ENCODE data around the gene EIF3I. TPM values are rescaled to one million over a fixed set of nuclear protein-coding genes. Genes with fewer than 3 reads are reported as not detected.

The EIF3I gene
- total and polyA plus RNA-seq, 10 of the 15 experiments (the other 5 are each of a cell fraction or from before 2014, with no cell fraction given): 208 to 606 (median 352) TPM

DNA sequence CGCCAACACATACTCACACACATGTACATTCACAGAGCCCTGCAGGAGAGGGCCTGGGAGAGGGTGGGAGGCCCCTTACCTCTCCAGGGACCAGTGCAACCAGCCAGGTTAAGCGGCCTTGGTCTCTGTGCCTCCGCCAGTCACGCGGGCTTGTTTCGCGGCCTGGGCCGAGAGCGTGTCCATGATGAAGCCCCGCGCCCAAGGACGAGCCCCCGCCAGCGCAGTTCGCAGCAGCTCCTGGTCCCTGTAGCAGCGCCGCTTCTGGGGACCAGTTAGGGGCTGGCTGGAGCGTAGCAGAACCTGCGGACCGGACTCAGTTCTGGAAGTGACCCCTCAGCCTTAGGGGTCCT, 17.6 kb downstream of the EIF3I start:
- no peaks in the 10 kb centered on the region for H3K9me3 ChIP-seq (replicated peaks; ENCODE audit: control insufficient read depth, insufficient read depth, low read length)
- no peak overlapping the region for H3K4me2 ChIP-seq (ENCODE audit: control insufficient read depth, insufficient read depth)
- FAIRE-seq (no peak), DNase-seq (ENCODE audit: low read depth, low spot score) (no peak), ATAC-seq (no peak)
- no peak overlapping the region; the same call in 1 of the 2 replicates for H3K9ac ChIP-seq (ENCODE audit: control insufficient read depth, insufficient read depth, low read length)
- no peaks in the 10 kb centered on the region for H3K36me3 ChIP-seq (ENCODE audit: control insufficient read depth in 2 of 2, insufficient read depth in 2 of 2, low read length in 1 of 2)
- ChIA-PET RAD21 (ENCODE audit: unreplicated experiment) (interaction anchor here (1.4 to 3.8 kb wide), 5 partner anchors 15 to 133 kb away, joined by 3 to 34 read pairs (median 10); partner anchors contain the start of gene HDAC1), SMC1A (ENCODE audit: uncharacterized antibody, unreplicated experiment) (interaction anchor here (1.1 to 5.2 kb wide), 11 partner anchors 9 to 166 kb away, joined by 3 to 37 read pairs (median 7); partner anchors contain the start of genes BSDC1 and TMEM39B), POLR2A (interaction anchor here (0.8 to 2.0 kb wide), 3 partner anchors 10 to 155 kb away, joined by 3 to 6 read pairs (median 5); partner anchors contain the start of gene BSDC1), CTCF (interaction anchor here (0.6 to 6.0 kb wide), 15 partner anchors 9 to 161 kb away, joined by 3 to 50 read pairs (median 6); partner anchors contain the start of genes EIF3I, FAM167B, KPNA6 and LCK)
- no peak overlapping the region for H3K27ac ChIP-seq (ENCODE audit: control insufficient read depth, insufficient read depth)
- peak overlapping the region; percentile 89 for H2AFZ ChIP-seq (ENCODE audit: control insufficient read depth, low read depth, low read length)
- intact Hi-C loops (cut with micrococcal nuclease; ENCODE audit: unreplicated experiment) (no loop called here), in situ Hi-C loops (cut with MboI) (no loop called here)
- TF ChIP-seq STAT1 (conservative IDR thresholded peaks at IDR 0.05) (no peak), ZNF24 (IDR thresholded peaks at IDR 0.05) (no peak)
- WGBS (ENCODE audit: insufficient coverage, insufficient replicate concordance, low lambda C conversion rate, missing lambda C conversion rate): 93% methylated on average over 14 of the region's 20 CpGs
- H3K79me2 ChIP-seq (ENCODE audit: control insufficient read depth, insufficient read depth, low read length): no peaks in the 10 kb centered on the region
- H3K27me3 ChIP-seq (replicated peaks in 1 of 2; ENCODE audit: control insufficient read depth in 2 of 2, insufficient read depth in 2 of 2, low read length in 1 of 2): no peaks in the 10 kb centered on the region
- peaks cover 21% of the 10 kb centered on the region for H3K4me1 ChIP-seq (ENCODE audit: control insufficient read depth, insufficient read depth, low read length)
- no TSS peak for BruUV-seq (replicated peaks)
- H4K20me1 ChIP-seq (ENCODE audit: control insufficient read depth, insufficient read depth): no peaks in the 10 kb centered on the region
- no peak overlapping the region for H3K4me3 ChIP-seq

DNA sequence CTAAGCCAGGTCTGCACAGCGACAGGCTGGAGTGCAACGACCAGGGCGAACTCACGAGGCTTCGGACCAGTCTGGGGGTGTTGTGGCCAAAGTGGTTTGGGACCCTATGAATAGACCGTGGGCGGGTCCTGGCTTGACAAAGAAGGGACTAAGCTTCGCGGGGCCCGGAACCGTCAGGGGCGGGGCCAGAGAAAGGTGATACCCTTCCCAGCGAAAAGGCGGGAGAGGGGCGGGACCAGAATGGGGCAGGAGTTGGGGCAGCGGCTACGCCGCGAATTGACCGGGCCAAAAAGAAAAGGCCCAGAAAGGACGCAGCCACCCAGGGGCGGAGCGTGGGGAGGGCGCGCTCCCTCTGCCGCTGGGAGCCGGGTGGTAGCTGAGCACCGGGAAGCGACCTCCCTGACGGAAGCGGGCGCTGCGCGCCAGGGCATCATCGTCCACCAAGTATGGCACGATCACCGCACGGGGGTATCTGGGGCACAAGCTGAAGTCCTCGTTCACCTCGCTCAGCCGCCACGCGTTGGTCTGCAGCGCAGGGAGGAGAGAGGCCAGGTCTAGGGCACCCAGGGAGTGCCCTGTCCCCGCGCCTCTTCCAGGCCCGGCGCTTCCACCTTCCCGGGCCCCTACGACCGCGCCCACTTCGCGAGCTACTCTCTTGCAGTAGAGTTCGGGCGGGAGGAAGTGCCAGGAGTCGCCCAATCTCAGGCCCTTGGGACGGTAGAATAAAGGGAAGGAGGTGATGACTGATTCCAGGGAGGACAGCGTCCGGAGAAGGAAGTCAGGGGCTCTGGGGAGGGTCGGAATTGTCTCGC, 18.1 kb downstream of the EIF3I start:
- Histone ChIP-seq H2AFZ (ENCODE audit: control insufficient read depth, low read depth, low read length) (peak overlapping the region; percentile 89), H4K20me1 (ENCODE audit: control insufficient read depth, insufficient read depth) (no peaks in the 10 kb centered on the region), H3K27ac (ENCODE audit: control insufficient read depth, insufficient read depth) (peak overlapping the region; percentile 13; the same call in 1 of the 2 replicates), H3K4me2 (ENCODE audit: control insufficient read depth, insufficient read depth) (peak overlapping the region; percentile 84), H3K4me1 (ENCODE audit: control insufficient read depth, insufficient read depth, low read length) (peaks cover 21% of the 10 kb centered on the region), H3K9me3 (replicated peaks; ENCODE audit: control insufficient read depth, insufficient read depth, low read length) (no peaks in the 10 kb centered on the region), H3K9ac (ENCODE audit: control insufficient read depth, insufficient read depth, low read length) (peak overlapping the region; percentile 58), H3K27me3 (replicated peaks in 1 of 2; ENCODE audit: control insufficient read depth in 2 of 2, insufficient read depth in 2 of 2, low read length in 1 of 2) (no peaks in the 10 kb centered on the region), H3K4me3 (peak overlapping the region; percentile 72), H3K36me3 (ENCODE audit: control insufficient read depth in 2 of 2, insufficient read depth in 2 of 2, low read length in 1 of 2) (no peaks in the 10 kb centered on the region), H3K79me2 (ENCODE audit: control insufficient read depth, insufficient read depth, low read length) (no peaks in the 10 kb centered on the region)
- FAIRE-seq (no peak), ATAC-seq (peak; percentile 81), DNase-seq (ENCODE audit: low read depth, low spot score) (no peak)
- CTCF ChIA-PET: interaction anchor here (0.5 to 6.0 kb wide), 22 partner anchors 9 to 533 kb away, joined by 3 to 50 read pairs (median 3); partner anchors contain the start of genes EIF3I, FAM167B, KPNA6 and LCK
- POLR2A ChIA-PET: interaction anchor here (0.6 to 2.0 kb wide), 13 partner anchors 10 to 438 kb away, joined by 3 to 6 read pairs (median 3); partner anchors contain the start of genes BSDC1 and LCK
- 7% methylated on average over 54 of the region's 62 CpGs for WGBS (ENCODE audit: insufficient coverage, insufficient replicate concordance, low lambda C conversion rate, missing lambda C conversion rate)
- in situ Hi-C loops (cut with MboI) (no loop called here), intact Hi-C loops (cut with micrococcal nuclease; ENCODE audit: unreplicated experiment) (no loop called here)
- RAD21 ChIA-PET (ENCODE audit: unreplicated experiment): interaction anchor here (0.7 to 3.8 kb wide), 18 partner anchors 10 to 167 kb away, joined by 3 to 34 read pairs (median 4); partner anchors contain the start of genes HDAC1, IQCC, KPNA6 and LCK
- SMC1A ChIA-PET (ENCODE audit: uncharacterized antibody, unreplicated experiment): interaction anchor here (1.0 to 5.2 kb wide), 18 partner anchors 9 to 167 kb away, joined by 3 to 37 read pairs (median 6); partner anchors contain the start of genes BSDC1, HDAC1, IQCC and LCK
- no TSS peak for BruUV-seq (replicated peaks)
- TF ChIP-seq MYB (IDR thresholded peaks at IDR 0.05; ENCODE audit: borderline replicate concordance, low read depth, low read length): no peak
- TF ChIP-seq, protein P1, sequence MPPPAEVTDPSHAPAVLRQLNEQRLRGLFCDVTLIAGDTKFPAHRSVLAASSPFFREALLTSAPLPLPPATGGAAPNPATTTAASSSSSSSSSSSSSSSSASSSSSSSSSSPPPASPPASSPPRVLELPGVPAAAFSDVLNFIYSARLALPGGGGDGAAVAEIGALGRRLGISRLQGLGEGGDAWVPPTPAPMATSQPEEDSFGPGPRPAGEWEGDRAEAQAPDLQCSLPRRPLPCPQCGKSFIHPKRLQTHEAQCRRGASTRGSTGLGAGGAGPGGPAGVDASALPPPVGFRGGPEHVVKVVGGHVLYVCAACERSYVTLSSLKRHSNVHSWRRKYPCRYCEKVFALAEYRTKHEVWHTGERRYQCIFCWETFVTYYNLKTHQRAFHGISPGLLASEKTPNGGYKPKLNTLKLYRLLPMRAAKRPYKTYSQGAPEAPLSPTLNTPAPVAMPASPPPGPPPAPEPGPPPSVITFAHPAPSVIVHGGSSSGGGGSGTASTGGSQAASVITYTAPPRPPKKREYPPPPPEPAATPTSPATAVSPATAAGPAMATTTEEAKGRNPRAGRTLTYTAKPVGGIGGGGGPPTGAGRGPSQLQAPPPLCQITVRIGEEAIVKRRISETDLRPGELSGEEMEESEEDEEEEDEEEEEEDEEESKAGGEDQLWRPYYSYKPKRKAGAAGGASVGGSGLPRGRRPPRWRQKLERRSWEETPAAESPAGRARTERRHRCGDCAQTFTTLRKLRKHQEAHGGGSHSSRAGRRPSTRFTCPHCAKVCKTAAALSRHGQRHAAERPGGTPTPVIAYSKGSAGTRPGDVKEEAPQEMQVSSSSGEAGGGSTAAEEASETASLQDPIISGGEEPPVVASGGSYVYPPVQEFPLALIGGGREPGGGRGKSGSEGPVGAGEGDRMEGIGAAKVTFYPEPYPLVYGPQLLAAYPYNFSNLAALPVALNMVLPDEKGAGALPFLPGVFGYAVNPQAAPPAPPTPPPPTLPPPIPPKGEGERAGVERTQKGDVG (CRISPR knock-in tag; IDR thresholded peaks at IDR 0.05): no peak
- TF ChIP-seq, protein P2, sequence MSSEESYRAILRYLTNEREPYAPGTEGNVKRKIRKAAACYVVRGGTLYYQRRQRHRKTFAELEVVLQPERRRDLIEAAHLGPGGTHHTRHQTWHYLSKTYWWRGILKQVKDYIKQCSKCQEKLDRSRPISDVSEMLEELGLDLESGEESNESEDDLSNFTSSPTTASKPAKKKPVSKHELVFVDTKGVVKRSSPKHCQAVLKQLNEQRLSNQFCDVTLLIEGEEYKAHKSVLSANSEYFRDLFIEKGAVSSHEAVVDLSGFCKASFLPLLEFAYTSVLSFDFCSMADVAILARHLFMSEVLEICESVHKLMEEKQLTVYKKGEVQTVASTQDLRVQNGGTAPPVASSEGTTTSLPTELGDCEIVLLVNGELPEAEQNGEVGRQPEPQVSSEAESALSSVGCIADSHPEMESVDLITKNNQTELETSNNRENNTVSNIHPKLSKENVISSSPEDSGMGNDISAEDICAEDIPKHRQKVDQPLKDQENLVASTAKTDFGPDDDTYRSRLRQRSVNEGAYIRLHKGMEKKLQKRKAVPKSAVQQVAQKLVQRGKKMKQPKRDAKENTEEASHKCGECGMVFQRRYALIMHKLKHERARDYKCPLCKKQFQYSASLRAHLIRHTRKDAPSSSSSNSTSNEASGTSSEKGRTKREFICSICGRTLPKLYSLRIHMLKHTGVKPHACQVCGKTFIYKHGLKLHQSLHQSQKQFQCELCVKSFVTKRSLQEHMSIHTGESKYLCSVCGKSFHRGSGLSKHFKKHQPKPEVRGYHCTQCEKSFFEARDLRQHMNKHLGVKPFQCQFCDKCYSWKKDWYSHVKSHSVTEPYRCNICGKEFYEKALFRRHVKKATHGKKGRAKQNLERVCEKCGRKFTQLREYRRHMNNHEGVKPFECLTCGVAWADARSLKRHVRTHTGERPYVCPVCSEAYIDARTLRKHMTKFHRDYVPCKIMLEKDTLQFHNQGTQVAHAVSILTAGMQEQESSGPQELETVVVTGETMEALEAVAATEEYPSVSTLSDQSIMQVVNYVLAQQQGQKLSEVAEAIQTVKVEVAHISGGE (CRISPR knock-in tag; IDR thresholded peaks at IDR 0.05): no peak
- TF ChIP-seq NR2C2 (IDR thresholded peaks at IDR 0.05; ENCODE audit: borderline replicate concordance, control insufficient read depth, insufficient read length, low read depth): no peak

Data from GM12878 (cell line).